K562 (cell line): ENCODE results near the gene PRR35. TPM values are rescaled to one million over a fixed set of nuclear protein-coding genes. Genes with fewer than 3 reads are reported as not detected.

Source experiments
- CEBPG ChIP-seq, 3 experiments: fragments of 200-800 bp in 1 of 3; sonication (Bioruptor generic) in 1 of 3; sonication (generic) in 1 of 3; formaldehyde crosslinking in 1 of 3; IDR thresholded peaks in 2 of 3; conservative IDR thresholded peaks in 1 of 3; 2 replicates each; pipeline versions ENCODE4 v1.6.1 to v1.8.0; 2016 to 2022; ENCODE audit warnings: missing compliant biosample characterization in 2 of 3, missing genetic modification characterization in 2 of 3, mild to moderate bottlenecking in 1 of 3, missing genetic modification reagents in 1 of 3
- E2F3 ChIP-seq: fragments of 250-450 bp; sonication (Bioruptor Pico); IDR thresholded peaks from 2 replicates; pipeline ENCODE4 v1.4.0; 2020; ENCODE audit warnings: mild to moderate bottlenecking
- EP400 ChIP-seq: fragments of 450-650 bp; IDR thresholded peaks from 2 replicates; pipeline ENCODE4 v1.6.1; 2017; ENCODE audit warnings: antibody characterized with exemption, mild to moderate bottlenecking, moderate library complexity
- NCOA4 ChIP-seq: fragments of 450-650 bp; IDR thresholded peaks from 2 replicates; pipeline ENCODE4 v1.6.1; 2018; ENCODE audit warnings: mild to moderate bottlenecking; ENCODE audit not compliant: partially characterized antibody
- SREBF2 ChIP-seq: sonication (generic); formaldehyde crosslinking; IDR thresholded peaks from 2 replicates; pipeline ENCODE4 v1.4.0; 2020; ENCODE audit warnings: mild to moderate bottlenecking, missing genetic modification reagents
- STAT5A ChIP-seq: IDR thresholded peaks from 2 replicates; pipeline ENCODE4 v1.6.1; 2012; ENCODE audit warnings: low read length, inconsistent platforms, borderline replicate concordance
- TAF15 ChIP-seq: fragments of 200-400 bp; formaldehyde crosslinking; IDR thresholded peaks from 2 replicates; pipeline ENCODE4 v1.6.1; 2017; ENCODE audit warnings: mild to moderate bottlenecking, low read depth, low read length, moderate library complexity
- ZFX ChIP-seq: sonication (generic); formaldehyde crosslinking; IDR thresholded peaks from 2 replicates; pipeline ENCODE4 v1.8.0; 2022; ENCODE audit warnings: mild to moderate bottlenecking, missing genetic modification reagents, moderate library complexity
- ZNF140 ChIP-seq: fragments of 250-450 bp; sonication (Bioruptor Pico); IDR thresholded peaks from 2 replicates; pipeline ENCODE4 v1.8.0; 2021; ENCODE audit warnings: moderate library complexity, mild to moderate bottlenecking, inconsistent platforms
- ZNF197 ChIP-seq: fragments of 200-800 bp; sonication (Bioruptor generic); IDR thresholded peaks from 2 replicates; pipeline ENCODE4 v1.6.1; 2016; ENCODE audit warnings: low read depth, missing genetic modification characterization, missing compliant biosample characterization
- ZNF224 ChIP-seq: sonication (generic); formaldehyde crosslinking; IDR thresholded peaks from 2 replicates; pipeline ENCODE4 v1.8.0; 2022; ENCODE audit warnings: mild to moderate bottlenecking, missing genetic modification reagents
- ZNF644 ChIP-seq: fragments of 200-800 bp; sonication (Bioruptor generic); IDR thresholded peaks from 2 replicates; pipeline ENCODE4 v1.6.1; 2016; ENCODE audit warnings: low read depth, missing genetic modification characterization, missing compliant biosample characterization
- ZNF764 ChIP-seq: fragments of 250-450 bp; sonication (Bioruptor Pico); IDR thresholded peaks from 2 replicates; pipeline ENCODE4 v1.4.0; 2020; ENCODE audit warnings: low read depth, mild to moderate bottlenecking, moderate library complexity
- ZNF766 ChIP-seq: fragments of 200-800 bp; sonication (Bioruptor generic); conservative IDR thresholded peaks from 2 replicates; pipeline ENCODE4 v1.6.1; 2016; ENCODE audit warnings: missing genetic modification characterization, missing compliant biosample characterization
- polyA plus RNA-seq, 8 experiments: library from polyadenylated mRNA; depleted of rRNA in 4 of 8; stranded (reverse) in 5 of 8; unstranded in 3 of 8; fragments of >200 nt; fragmentation: Nextera tagmentation in 2 of 8; fragmentation: Illumina TruSeq in 1 of 8; extraction: Ambion mirVana in 2 of 8; extraction: Trizol in 1 of 8; gene quantifications; 2 replicates each; pipeline versions ENCODE4 v1.2.1 to v1.2.3, GENCODE V29; 2011 to 2014; ENCODE audit warnings: inconsistent platforms in 1 of 8, missing spikeins in 1 of 8
- total RNA-seq, 7 experiments: library from RNA; depleted of rRNA in 6 of 7; stranded (reverse); fragments of >200 nt in 6 of 7; fragmentation: Illumina TruSeq in 2 of 7; extraction: Trizol in 2 of 7; gene quantifications; 2 replicates each; pipeline versions ENCODE4 v1.2.1 to v1.2.3, GENCODE V29; 2011 to 2021; ENCODE audit warnings: low replicate concordance in 1 of 7
- TF ChIP-seq, protein P1 (sequence below): fragments of 450-650 bp; IDR thresholded peaks from 2 replicates; pipeline ENCODE4 v1.6.1; 2017; ENCODE audit warnings: antibody characterized with exemption, mild to moderate bottlenecking
- TF ChIP-seq, protein P2 (sequence below): fragments of 250-450 bp; sonication (Bioruptor Pico); IDR thresholded peaks from 2 replicates; pipeline ENCODE4 v1.5.1; 2021; ENCODE audit warnings: mild to moderate bottlenecking
- TF ChIP-seq, protein P3 (sequence below): fragments of 200-800 bp; sonication (Bioruptor generic); IDR thresholded peaks from 2 replicates; pipeline ENCODE4 v1.6.1; 2017; ENCODE audit warnings: missing genetic modification characterization, missing compliant biosample characterization
- TF ChIP-seq, protein P4 (sequence below): sonication (generic); formaldehyde crosslinking; IDR thresholded peaks from 2 replicates; pipeline ENCODE4 v1.9.0; 2022; ENCODE audit warnings: mild to moderate bottlenecking, missing genetic modification reagents

Gene PRR35
- total and polyA plus RNA-seq, 9 of the 15 experiments (the other 6 are each of a cell fraction or from before 2014, with no cell fraction given) = 0.17 to 0.45 (median 0.21) TPM; not detected in 5

DNA sequence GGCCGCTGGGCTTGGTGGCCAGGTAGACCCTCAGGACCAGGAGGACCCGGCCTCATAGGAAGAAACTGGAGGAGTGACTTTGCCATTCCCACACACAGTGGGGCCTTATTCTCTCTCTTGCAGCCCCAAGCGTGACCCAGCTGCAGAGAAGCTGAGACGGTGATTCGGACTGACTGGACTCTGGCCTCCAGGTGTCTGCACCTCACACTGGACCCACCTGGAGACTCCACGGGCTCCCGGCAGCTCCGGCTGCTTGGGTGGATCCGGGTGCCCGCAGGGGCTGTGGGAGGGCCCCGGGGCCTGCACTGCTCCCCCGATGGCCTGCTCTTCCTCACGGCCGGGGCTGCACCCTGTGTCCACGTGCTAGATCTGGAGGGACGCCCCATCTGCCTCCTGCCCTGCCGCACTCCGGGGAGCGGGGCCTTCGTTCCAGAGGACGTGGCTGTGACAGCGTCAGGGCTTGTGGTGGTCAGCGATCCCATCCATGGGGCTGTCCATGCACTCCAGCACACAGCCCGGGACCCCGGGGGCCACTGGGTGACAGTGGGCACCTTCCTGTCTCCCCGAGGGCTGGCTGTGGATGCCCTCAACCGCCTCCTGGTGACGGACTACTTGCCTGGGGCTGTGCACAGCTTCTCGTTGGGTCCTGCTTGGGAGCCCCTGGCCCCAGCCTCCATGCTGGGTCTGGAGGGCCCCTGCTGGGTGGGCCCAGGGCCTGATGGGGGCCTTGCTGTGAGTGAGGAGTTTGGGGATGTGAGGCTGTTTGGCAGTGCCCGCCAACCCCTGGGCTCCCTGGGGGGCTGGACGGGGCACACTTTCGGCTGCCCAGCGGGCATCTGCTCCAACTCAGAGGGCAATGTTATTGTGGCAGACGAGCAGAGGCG is 7.4 kb downstream of the PRR35 start (continued):
- TF ChIP-seq E2F3 (CRISPR knock-in tag) (0 out of 2 replicates have a peak, but pooled peaks have one; percentile 13), SREBF2 (no peak), ZNF197 (0 out of 2 replicates have a peak, but pooled peaks have one; percentile 26), ZNF140 (CRISPR knock-in tag) (no peak), ZNF644 (tag) (peak; percentile 18; the same call in 1 of the 2 replicates), CEBPG (CRISPR knock-in tag; IDR thresholded peaks at IDR 0.05) (no peak), CEBPG (tag; conservative IDR thresholded peaks at IDR 0.05 in 1 of 2, IDR thresholded peaks at IDR 0.05 in 1 of 2) (no peak), TAF15 (no peak), STAT5A (no peak), ZNF224 (no peak), ZFX (peak; percentile 82), NCOA4 (no peak), EP400 (0 out of 2 replicates have a peak, but pooled peaks have one; percentile 12), ZNF764 (CRISPR knock-in tag) (no peak), ZNF766 (CRISPR knock-in tag) (peak; percentile 9; the same call in 1 of the 2 replicates)
- TF ChIP-seq, protein P1, sequence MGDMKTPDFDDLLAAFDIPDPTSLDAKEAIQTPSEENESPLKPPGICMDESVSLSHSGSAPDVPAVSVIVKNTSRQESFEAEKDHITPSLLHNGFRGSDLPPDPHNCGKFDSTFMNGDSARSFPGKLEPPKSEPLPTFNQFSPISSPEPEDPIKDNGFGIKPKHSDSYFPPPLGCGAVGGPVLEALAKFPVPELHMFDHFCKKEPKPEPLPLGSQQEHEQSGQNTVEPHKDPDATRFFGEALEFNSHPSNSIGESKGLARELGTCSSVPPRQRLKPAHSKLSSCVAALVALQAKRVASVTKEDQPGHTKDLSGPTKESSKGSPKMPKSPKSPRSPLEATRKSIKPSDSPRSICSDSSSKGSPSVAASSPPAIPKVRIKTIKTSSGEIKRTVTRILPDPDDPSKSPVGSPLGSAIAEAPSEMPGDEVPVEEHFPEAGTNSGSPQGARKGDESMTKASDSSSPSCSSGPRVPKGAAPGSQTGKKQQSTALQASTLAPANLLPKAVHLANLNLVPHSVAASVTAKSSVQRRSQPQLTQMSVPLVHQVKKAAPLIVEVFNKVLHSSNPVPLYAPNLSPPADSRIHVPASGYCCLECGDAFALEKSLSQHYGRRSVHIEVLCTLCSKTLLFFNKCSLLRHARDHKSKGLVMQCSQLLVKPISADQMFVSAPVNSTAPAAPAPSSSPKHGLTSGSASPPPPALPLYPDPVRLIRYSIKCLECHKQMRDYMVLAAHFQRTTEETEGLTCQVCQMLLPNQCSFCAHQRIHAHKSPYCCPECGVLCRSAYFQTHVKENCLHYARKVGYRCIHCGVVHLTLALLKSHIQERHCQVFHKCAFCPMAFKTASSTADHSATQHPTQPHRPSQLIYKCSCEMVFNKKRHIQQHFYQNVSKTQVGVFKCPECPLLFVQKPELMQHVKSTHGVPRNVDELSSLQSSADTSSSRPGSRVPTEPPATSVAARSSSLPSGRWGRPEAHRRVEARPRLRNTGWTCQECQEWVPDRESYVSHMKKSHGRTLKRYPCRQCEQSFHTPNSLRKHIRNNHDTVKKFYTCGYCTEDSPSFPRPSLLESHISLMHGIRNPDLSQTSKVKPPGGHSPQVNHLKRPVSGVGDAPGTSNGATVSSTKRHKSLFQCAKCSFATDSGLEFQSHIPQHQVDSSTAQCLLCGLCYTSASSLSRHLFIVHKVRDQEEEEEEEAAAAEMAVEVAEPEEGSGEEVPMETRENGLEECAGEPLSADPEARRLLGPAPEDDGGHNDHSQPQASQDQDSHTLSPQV = peak; percentile 71
- TF ChIP-seq, protein P2, sequence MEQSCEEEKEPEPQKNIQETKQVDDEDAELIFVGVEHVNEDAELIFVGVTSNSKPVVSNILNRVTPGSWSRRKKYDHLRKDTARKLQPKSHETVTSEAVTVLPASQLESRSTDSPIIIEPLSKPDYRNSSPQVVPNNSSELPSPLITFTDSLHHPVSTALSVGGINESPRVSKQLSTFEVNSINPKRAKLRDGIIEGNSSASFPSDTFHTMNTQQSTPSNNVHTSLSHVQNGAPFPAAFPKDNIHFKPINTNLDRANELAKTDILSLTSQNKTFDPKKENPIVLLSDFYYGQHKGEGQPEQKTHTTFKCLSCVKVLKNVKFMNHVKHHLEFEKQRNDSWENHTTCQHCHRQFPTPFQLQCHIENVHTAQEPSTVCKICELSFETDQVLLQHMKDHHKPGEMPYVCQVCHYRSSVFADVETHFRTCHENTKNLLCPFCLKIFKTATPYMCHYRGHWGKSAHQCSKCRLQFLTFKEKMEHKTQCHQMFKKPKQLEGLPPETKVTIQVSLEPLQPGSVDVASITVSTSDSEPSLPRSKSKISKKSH (CRISPR knock-in tag) = no peak
- TF ChIP-seq, protein P3, sequence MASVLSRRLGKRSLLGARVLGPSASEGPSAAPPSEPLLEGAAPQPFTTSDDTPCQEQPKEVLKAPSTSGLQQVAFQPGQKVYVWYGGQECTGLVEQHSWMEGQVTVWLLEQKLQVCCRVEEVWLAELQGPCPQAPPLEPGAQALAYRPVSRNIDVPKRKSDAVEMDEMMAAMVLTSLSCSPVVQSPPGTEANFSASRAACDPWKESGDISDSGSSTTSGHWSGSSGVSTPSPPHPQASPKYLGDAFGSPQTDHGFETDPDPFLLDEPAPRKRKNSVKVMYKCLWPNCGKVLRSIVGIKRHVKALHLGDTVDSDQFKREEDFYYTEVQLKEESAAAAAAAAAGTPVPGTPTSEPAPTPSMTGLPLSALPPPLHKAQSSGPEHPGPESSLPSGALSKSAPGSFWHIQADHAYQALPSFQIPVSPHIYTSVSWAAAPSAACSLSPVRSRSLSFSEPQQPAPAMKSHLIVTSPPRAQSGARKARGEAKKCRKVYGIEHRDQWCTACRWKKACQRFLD (CRISPR knock-in tag) = peak; percentile 69; the same call in 1 of the 2 replicates
- TF ChIP-seq, protein P4, sequence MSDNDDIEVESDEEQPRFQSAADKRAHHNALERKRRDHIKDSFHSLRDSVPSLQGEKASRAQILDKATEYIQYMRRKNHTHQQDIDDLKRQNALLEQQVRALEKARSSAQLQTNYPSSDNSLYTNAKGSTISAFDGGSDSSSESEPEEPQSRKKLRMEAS = peak; percentile 21; the same call in 1 of the 2 replicates
